Measurements from ENCODE around the gene FBXW10.
"Not testable (repeated sequence)": the region's sequence is repeated elsewhere in the genome, so short reads cannot be mapped to it uniquely, and the experiment has no call there.

FBXW10 gene, protein sequence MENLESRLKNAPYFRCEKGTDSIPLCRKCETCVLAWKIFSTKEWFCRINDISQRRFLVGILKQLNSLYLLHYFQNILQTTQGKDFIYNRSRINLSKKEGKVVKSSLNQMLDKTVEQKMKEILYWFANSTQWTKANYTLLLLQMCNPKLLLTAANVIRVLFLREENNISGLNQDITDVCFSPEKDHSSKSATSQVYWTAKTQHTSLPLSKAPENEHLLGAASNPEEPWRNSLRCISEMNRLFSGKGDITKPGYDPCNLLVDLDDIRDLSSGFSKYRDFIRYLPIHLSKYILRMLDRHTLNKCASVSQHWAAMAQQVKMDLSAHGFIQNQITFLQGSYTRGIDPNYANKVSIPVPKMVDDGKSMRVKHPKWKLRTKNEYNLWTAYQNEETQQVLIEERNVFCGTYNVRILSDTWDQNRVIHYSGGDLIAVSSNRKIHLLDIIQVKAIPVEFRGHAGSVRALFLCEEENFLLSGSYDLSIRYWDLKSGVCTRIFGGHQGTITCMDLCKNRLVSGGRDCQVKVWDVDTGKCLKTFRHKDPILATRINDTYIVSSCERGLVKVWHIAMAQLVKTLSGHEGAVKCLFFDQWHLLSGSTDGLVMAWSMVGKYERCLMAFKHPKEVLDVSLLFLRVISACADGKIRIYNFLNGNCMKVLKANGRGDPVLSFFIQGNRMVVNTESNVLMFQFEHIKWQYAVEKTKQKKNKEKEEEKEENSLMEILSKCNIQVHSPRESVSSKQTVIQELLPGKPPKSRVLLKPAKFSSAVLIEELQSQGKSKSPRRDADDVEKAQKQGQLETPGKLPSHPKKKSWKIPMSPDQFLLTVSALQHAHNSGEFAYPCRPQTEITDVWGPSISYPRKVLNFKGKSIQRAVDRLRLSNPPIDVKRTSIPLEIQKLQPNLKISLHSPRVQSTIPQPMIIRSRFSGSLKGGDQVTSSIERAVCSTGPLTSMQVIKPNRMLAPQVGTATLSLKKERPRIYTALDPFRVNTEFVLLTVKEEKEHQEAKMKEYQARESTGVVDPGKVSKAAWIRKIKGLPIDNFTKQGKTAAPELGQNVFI

DNA sequence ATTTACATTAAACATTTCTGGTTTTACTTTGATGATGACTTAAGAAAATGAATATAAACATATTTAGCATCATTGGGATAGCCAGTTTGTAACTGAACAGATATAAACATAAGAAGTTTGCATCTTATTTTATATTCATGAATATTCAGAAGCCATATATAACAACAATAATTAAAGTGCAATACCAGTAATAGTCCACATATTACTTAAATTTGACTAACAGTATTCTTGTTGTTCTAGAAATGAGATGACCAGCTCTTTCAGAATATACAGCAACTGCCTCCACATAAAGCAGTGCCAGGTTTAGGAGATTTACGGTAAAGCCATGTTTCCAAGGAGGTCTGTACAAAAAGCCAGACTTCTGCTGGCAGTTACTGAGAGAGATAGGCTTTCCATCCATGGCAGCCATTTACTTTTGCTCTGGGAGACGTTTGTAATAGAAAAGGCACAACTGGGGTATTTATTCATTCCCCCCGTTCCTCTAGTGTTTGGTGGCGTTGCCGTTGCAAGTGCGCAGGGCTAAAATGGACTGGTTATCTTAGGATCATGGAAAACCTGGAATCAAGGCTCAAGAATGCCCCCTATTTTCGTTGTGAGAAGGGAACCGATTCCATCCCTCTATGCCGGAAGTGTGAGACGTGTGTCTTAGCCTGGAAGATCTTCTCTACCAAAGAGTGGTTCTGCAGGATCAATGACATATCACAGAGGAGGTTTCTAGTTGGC is at the start of gene FBXW10:
FBXW10 (plus strand) TSS at position 356 of the 723 bp plus-strand sequence; CDS start at position 547, 191 bp downstream.
- not testable (repeated sequence) for DNase-seq (ENCODE audit: low read depth)

DNA sequence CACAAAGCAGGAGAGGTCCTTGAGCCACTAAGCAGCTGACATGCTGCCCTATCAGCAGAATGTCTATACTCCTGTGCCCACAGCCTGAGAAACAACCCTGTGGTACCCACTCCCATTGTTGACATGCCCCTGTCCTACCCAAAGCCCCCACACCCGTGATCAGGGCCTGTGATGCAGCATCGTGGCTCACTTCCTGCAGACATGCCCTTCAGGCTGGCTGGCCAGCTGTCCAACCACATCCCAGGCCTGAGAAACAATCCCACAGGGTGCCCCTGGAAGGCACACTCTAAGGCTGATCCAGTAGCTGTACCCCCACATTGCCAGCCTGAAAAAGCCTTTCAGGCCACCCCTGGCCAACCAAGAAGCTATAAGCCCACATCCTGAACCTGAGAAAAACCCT is 48.7 kb upstream of the FBXW10 start:
- not testable (repeated sequence) for DNase-seq (ENCODE audit: low read depth)

DNA sequence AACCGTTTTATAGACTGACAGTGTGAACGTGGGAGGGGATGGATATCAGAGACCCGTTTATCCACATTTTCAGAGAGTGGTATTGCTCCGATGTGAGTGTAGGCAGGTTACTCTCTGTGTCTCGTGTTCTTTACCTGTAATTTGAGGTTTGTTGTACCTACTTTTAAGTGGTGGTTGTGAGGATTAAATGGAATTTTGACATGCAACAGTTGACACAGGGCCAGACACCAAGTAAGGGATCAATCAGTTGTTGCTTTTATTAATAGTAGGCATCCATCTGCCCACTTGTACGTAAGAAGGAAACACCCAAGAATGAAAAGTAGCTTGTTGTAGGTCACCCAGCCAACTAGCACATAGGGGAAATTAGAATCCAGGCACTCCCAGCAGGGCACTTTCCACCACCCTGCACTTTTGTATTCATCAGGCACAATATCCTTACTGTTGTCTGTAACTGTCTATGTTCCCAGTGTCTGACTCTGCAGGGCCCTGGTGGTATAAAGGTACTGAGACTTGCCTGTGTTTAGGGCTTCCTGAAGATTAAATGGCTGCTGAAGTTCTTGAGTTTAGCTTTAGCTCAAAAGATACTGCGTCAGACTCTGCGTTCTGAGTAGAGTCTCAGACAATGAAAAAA is 45.3 kb upstream of the FBXW10 start:
- DNase-seq (ENCODE audit: low read depth) = not testable (repeated sequence)

DNA sequence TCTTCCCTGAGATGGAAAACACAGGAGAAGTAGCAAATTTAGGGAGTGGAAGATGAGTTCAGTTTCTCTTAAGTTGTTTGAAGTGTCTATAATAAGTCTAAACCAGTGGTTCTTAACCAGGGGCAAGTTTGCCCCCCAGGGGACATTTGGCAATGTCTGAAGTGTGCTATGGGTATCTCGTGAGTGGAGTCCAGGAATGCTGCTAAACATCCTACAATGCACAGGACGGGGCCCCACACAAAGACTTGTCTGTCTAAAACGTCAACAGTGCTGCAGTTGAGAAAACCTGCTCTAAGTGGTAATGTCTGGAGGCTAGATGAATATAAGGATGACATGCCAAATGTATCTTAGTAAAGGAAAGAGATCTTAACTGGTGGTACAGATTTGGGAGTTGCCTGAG is 37.9 kb upstream of the FBXW10 start:
- not testable (repeated sequence) for DNase-seq (ENCODE audit: low read depth)

DNA sequence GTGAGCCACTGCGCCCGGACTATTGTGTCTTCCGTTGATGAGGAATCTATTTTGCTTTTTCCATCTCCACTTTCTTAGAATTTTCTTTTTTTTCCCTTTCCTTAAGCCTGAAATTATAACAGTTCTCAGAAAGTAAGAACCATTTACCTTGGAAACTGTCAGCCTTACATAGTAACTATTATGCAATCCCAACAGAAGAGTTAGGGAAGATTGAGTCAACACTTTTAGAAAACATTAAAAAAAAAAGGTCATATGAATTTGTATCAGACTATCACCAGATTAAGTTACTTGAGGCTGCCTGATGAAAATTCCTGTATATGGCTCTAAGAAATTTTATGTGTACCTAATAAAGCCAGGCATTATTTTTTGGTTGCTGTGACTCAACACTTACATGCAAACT is 35.6 kb upstream of the FBXW10 start:
- DNase-seq (ENCODE audit: low read depth) = not testable (repeated sequence)

DNA sequence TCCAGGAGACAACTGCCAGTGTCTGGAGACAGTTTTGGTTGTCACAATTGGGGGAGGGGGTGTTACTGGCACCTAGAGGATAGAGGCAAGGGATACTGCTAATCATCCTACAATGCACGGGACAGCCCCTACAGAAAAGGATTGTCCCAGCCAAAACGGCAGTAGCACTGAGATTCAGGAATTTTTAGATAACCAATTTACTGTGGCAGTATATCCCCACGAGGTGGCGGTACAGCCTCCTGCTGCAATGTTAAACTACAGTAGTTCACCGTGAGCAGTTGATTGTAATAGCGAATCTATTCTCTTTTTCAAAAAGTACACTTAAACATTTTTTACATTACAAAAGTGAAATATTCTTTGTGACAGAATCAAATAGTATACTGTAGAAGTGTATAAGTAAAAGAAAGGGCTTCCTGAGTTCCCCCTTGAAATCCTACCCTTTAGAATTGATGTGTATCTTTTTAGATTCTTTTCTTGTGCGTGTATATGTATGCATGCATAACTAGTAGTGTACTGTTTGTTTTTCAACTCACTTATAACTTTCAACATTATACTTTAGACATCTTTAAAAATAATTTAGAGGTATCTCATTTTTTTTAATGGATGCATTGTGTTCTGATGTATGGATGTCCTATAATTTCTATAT is 31.4 kb upstream of the FBXW10 start:
- not testable (repeated sequence) for DNase-seq (ENCODE audit: low read depth)

DNA sequence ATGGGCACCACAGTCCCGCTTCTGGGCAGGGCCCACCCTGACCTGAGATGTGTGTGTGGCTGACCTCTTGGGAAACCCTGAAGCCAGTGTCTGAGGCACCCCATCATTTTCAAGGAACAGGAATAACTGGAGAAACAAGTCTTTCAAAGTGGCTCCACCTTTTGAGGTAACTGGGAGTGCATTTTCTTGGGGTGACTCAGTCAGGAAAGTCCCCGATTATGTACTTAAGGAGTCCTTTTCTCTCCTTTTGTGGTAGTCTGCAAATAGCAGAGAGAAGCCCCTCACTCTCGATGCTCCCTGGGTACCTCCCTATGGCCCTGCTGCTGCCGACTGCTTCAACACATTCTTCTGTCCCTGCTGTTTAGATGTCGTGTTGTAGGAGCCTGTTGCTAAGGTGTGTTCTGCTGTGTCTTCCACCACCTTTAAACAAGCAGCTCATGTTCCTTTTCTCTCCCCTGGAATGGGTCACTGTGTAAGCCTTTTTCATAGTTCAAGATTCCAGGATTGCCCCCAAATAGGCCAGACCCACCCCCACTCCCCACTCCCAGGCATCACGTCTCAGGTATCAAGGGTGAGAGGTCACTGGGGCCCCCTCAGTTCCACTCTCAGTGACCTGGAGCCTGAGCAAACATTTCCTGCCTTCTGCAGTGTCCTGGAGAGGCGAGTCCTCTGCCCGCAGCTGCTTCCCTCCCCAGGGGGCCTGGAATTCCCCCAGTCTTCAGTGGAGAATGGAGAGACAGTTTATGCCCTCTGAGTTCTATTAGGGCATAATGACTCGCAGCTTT is 25.0 kb upstream of the FBXW10 start:
- not testable (repeated sequence) for DNase-seq (ENCODE audit: low read depth)

DNA sequence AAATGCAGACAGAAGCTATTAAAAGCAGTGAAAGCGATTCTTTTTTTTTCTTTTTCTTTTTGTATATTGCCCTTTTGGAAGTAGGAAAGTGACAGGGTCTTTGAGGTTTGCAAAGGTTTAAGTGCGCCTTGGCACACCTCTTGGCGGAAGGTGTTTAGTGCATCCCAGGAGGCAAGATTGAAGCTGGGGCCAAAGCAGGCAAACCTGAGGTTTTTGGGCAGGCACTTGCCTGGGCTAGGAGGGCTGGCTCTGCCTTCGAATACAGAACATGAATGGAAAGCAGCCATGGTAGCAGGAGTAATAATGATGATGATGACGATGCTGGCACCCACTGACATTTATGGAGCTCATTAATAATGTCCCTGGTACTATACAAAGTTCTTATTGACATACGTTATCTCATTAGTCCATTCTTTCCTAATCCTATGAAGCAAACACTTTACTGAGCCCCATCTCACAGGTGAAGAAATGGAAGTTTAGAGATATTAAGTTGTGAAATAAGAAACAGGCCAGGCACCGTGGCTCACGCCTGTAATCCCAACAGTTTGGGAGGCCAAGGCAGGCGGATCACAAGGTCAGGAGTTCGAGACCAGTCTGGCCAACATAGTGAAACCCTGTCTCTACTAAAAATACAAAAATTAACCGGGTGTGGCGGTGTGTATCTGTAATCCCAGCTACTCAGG is 24.3 kb upstream of the FBXW10 start:
- DNase-seq (ENCODE audit: low read depth) = not testable (repeated sequence)

DNA sequence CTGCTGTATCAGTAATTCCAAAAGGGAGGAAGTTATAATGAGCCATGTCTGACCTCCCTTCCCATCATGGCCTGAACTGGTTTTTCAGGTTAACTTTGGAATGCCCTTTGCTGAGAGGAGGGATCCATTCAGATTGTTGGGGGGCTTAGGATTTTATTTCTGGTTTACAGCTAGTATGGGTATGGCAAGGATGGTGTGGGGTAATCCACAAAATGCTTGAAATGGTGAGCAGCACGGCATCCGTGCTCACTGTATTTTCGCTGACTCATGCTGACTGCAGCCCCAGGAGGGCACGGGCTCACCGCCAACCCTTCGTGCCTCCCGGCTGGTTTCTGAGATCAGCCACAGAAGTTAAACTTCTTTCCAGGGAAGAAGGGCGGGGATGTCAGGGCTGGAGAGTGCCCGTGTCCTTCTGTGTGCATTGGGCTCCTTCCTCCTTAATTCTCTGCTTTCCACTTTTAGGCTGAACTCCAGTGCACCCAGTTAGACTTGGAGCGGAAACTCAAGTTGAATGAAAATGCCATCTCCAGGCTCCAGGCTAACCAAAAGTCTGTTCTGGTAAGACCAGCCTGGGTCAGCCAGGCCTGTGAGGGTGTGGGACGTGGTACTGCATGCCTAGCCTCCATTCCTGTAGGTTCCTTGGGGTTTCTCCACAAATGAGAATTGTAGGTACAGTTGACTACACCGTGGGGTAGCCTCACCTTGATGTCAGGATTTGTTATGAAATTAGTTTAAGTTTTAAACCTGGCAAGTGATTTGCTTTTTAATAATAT is 21.9 kb upstream of the FBXW10 start:
- not testable (repeated sequence) for DNase-seq (ENCODE audit: low read depth)

DNA sequence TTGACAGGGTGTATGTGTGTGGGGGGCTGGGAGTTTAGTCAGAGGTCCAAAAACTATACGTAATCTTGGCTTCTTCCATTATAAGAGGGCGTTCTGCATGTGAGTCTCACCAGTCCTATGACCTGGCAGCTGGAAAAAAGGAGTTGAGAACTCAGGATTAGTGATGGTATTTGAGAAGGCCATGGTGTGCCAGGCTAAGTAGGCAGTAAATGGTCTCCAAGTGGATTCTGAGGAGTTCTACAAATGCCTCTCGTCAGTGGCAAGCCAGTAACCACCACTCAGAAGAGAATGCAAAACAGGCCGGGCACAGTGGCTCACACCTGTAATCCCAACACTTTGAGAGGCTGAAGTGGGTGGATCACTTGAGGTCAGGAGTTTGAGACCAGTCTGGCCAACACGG is 21.2 kb upstream of the FBXW10 start:
- not testable (repeated sequence) for DNase-seq (ENCODE audit: low read depth)

DNA sequence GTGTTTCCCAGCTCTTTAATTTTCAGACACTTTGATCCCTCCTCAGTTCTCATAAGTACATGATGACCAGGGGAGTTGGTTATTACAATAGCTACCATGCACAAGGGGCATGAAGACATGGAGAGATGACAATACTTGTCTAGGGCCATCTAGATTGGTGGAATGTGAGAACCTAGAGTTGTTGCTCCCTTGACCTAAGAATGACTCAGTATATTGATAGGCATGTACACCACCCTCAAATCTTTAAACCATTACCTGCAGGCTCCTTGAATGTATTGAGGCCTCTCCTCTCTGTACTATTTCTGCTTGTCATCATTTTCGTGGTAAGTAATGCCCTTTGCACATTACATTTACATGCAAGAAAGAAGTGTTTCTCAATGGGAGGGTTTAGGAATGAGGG is 20.3 kb upstream of the FBXW10 start:
- DNase-seq (ENCODE audit: low read depth) = not testable (repeated sequence)

DNA sequence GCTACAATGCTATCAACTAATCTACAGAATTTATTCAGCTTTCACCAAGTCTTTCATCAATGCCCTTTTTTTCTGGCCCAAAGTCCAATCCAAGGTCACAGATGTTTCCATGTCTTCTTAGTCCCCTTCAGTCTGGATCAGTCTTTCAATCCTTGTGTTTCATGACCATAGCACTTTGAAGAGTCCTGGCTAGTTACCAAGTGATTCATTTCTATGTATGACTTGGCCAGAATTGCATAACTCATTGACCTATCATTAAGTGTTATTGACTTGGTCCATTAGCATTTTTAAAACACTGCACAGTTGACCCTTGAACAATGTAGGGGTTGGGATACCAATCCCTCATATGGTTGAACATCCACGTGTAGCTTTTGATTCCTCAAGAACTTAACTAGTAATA is 11.4 kb upstream of the FBXW10 start:
- DNase-seq (ENCODE audit: low read depth) = not testable (repeated sequence)

DNA sequence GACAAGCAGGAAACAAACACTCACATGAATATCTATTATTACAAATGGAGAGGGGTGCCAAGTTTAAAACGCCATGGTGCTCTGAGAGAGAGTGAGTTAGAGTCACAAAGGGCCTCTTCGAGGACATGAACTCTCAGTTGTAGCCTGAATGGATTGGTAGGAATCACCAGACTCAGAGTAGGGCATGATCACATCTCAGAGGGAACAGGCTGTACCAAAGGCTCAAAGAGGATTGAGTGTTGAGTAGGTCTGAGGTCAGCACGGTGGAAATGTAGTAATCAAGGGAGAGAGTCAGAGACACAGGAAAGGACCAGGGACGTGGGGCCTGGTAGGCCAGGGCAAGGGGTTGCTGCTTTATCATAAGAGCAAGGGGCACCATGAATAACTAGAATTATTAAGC is 10.5 kb upstream of the FBXW10 start:
- DNase-seq (ENCODE audit: low read depth) = not testable (repeated sequence)

DNA sequence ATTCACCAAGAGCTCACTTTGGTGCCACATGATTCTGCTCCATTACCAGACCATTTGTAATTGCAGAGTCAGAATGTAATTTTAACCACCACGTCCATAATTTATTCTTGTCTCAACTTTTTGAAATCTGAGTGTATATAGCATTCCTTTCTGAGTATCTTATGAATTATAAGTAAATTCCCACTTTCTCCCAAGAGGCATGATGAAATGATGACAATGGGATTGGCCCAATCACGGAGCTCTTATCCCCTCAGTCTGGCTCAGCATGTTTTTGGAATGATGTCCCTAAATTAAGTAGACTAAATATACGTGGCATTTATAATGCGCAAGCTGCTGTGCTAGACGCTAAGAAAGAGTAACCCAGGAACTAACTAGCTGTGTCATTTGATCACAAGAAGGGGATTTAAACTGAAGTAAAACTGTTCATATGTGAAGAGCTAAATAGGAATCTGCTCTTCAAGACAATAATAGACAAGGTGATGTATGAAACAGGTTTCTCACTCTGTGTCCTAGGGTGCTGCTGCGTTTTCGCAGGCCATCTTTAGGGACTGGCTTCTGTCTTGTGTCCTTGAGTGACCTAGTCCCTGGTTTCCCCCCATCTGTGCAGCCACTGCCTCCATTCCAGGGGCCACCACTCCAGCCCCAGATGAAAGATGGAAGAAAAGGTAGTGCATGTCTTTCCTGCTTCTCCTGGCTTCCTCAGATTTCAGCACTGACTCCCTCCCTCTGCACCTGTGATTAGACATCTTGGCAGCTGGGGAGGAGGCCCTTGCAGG is 4.0 kb upstream of the FBXW10 start:
- DNase-seq (ENCODE audit: low read depth) = not testable (repeated sequence)

DNA sequence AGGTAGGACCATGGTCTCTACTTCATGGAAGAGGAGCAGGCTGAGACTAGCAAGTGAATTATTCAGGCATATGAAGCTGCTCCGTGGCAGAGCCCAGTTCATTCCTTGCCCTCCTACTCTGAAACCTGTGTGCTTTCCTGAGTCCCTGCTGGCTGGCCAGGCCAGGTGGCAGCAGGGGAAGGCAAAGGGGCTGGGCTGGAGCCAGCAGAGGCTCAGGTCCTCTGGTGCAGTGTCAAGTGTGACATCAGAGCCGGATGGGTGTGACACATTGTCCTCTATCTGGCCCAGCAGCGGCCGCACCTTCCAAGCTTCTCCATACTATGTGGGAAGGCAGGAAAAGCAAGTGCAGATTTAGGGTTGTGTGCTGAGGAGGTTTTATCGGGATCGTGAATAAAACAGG is 2.6 kb upstream of the FBXW10 start:
- not testable (repeated sequence) for DNase-seq (ENCODE audit: low read depth)

DNA sequence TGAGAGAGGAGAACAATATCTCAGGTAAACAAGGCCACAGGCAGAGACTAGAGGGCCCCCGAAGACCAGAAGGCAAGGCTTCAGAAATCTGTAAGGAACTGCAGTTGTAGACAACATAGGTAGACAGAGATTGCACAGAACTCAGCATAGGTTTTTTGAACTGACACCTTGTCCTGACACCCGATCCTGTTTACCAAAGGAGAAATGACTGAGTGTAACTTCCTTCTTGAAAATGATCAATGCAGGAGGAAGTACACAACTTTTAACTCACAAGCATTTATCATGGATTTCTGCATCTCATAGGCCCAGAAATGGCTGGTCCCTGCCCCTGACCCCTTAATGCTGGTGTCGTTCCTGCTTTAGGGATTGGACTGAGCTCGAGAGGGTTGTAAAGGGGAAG is 872 bp downstream of the FBXW10 start:
- not testable (repeated sequence) for DNase-seq (ENCODE audit: low read depth)

DNA sequence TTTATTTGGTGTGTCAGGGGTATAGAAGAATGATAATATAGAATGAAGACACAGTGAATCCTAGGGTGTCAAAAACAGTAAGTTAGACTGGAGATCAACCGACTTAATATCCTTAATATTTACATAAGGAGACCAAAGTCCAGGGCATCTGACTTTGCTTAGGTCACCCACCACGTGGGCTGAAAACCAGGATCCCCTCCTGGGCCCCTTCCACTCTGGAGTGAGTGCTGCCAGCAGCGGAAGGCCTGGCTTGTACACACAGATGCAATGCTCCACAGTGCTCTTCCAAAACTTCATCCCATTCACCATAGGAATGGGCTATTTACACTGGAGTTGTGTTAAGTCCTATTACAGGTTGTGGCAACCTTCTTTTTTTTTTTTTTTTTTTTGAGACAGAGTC is 2.7 kb downstream of the FBXW10 start:
- DNase-seq (ENCODE audit: low read depth) = not testable (repeated sequence)

DNA sequence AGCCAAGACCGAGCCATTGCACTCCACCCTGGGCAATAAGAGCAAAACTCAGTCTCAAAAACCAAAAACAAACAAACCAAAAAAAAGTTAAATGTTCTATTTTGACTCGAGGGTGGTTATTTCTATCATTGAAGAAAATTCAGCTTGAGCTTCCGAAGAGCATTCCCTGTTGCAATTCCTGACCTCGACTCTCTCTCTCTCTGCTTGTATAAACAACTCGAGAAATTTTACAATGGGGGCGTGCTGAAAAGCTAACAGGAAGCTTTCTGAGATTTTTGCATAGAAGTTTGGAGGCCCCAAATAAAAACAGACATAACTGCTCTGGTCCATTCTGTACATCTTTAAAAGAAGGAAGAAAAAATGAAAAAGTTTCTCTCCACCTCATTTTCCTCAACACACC is 3.6 kb downstream of the FBXW10 start:
- not testable (repeated sequence) for DNase-seq (ENCODE audit: low read depth)

Data from CMK (cell line).